ENCODE measurements around the gene MAP3K15. TPM values are rescaled to one million over a fixed set of nuclear protein-coding genes. Genes with fewer than 3 reads are reported as not detected.

The MAP3K15 gene
- polyA plus RNA-seq, 3 donors = not detected

DNA sequence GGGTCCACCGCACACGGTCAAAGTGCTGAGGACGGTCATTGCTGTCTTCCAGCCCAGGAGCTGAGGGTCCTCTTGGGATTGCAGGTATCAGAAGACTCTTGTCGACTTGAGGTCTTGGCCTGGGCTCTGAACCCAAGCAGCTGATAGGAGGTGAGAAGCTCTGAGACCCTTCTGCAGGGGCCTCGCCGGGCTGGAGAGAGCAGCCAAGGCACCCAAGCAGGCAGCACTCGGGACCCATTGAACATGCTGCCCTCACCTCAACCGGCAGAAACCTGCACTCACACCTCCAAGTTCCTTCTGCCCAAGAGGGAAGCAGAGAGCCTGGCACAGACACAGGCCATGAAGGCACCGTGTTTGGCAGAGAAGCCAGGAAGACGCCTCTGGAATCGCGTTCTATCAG, 137.5 kb downstream of the MAP3K15 start:
- Mint-ChIP-seq H3K27ac (no peak overlapping the region), H3K9me3 (peaks cover 0 to 16% (median 3%) of the 10 kb centered on the region in 7 donors), H3K4me1 (peaks cover 13% of the 10 kb centered on the region), H3K4me3 (no peak overlapping the region), H3K27me3 (ENCODE audit: low read depth in 3 of 3) (peaks cover 2 to 7% (median 5%) of the 10 kb centered on the region in 3 donors), H3K36me3 (no peaks in the 10 kb centered on the region)
- H2AFZ ChIP-seq (ENCODE audit: insufficient read depth, low read depth, low read length, poor library complexity, severe bottlenecking) = no peak overlapping the region
- H3K27ac ChIP-seq (ENCODE audit: low read depth in 1 of 2, low read length in 2 of 2) = no peak overlapping the region
- no peaks in the 10 kb centered on the region for H3K36me3 ChIP-seq (replicated peaks in 1 of 2; ENCODE audit: control insufficient read depth in 1 of 2, insufficient read depth in 2 of 2, low read length in 2 of 2)
- WGBS (ENCODE audit: insufficient coverage) = 100% methylated on average over 6 of the region's 12 CpGs
- no peak overlapping the region for H3K4me3 ChIP-seq (replicated peaks in 1 of 3; ENCODE audit: low read depth in 2 of 3, low read length in 3 of 3)
- intact Hi-C loops (cut with micrococcal nuclease) = no loop called here
- TF ChIP-seq, protein P1, sequence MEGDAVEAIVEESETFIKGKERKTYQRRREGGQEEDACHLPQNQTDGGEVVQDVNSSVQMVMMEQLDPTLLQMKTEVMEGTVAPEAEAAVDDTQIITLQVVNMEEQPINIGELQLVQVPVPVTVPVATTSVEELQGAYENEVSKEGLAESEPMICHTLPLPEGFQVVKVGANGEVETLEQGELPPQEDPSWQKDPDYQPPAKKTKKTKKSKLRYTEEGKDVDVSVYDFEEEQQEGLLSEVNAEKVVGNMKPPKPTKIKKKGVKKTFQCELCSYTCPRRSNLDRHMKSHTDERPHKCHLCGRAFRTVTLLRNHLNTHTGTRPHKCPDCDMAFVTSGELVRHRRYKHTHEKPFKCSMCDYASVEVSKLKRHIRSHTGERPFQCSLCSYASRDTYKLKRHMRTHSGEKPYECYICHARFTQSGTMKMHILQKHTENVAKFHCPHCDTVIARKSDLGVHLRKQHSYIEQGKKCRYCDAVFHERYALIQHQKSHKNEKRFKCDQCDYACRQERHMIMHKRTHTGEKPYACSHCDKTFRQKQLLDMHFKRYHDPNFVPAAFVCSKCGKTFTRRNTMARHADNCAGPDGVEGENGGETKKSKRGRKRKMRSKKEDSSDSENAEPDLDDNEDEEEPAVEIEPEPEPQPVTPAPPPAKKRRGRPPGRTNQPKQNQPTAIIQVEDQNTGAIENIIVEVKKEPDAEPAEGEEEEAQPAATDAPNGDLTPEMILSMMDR (IDR thresholded peaks at IDR 0.05) = no peak
- H3K79me2 ChIP-seq (ENCODE audit: insufficient read depth, low read length) = no peaks in the 10 kb centered on the region
- no peaks in the 10 kb centered on the region for H3K9me3 ChIP-seq (replicated peaks in 1 of 2; ENCODE audit: control insufficient read depth in 1 of 2, insufficient read depth in 1 of 2, low read length in 2 of 2)
- DNase-seq = no peak
- H4K20me1 ChIP-seq (ENCODE audit: insufficient read depth, low read length) = no peaks in the 10 kb centered on the region
- H3K4me2 ChIP-seq (replicated peaks; ENCODE audit: extremely low read depth, low read length, poor library complexity, severe bottlenecking) = no peak overlapping the region
- H3K4me1 ChIP-seq (ENCODE audit: control insufficient read depth in 1 of 2, insufficient read depth in 2 of 2, low read length in 2 of 2) = peaks cover 13% of the 10 kb centered on the region in 2 donors
- H3K27me3 ChIP-seq (ENCODE audit: control insufficient read depth in 2 of 2, insufficient read depth in 2 of 2, low read length in 2 of 2) = no peaks in the 10 kb centered on the region
- no peak overlapping the region for H3K9ac ChIP-seq (ENCODE audit: insufficient read depth, low read length, poor library complexity, severe bottlenecking)

DNA sequence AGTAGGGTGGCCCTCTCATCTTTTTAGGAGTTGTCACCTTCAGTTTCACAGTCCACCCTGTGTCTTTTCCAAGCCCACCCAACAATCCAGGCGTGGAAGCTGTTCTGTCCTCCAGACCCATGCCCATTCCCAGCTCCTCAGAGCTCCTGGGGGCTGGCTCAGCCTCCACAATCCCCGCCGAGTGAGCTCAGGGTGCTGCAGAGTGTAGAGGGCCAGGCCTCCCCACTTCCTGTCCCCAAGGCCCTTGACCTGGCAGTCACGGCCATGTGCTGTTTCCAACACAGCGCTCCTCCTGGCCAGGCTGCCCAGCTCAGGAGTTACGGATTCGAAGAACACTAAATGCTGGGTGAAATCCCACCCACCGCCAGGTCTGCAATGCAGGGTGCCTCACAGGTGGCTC, 139.8 kb downstream of the MAP3K15 start:
- Histone ChIP-seq H3K4me3 (replicated peaks in 1 of 3; ENCODE audit: low read depth in 2 of 3, low read length in 3 of 3) (no peak overlapping the region), H3K27me3 (ENCODE audit: control insufficient read depth in 2 of 2, insufficient read depth in 2 of 2, low read length in 2 of 2) (no peaks in the 10 kb centered on the region), H3K79me2 (ENCODE audit: insufficient read depth, low read length) (no peaks in the 10 kb centered on the region), H3K9me3 (replicated peaks in 1 of 2; ENCODE audit: control insufficient read depth in 1 of 2, insufficient read depth in 1 of 2, low read length in 2 of 2) (no peaks in the 10 kb centered on the region), H3K36me3 (replicated peaks in 1 of 2; ENCODE audit: control insufficient read depth in 1 of 2, insufficient read depth in 2 of 2, low read length in 2 of 2) (no peaks in the 10 kb centered on the region), H3K27ac (ENCODE audit: low read depth in 1 of 2, low read length in 2 of 2) (no peak overlapping the region), H3K9ac (ENCODE audit: insufficient read depth, low read length, poor library complexity, severe bottlenecking) (no peak overlapping the region), H3K4me2 (replicated peaks; ENCODE audit: extremely low read depth, low read length, poor library complexity, severe bottlenecking) (no peak overlapping the region), H2AFZ (ENCODE audit: insufficient read depth, low read depth, low read length, poor library complexity, severe bottlenecking) (no peak overlapping the region), H3K4me1 (ENCODE audit: control insufficient read depth in 1 of 2, insufficient read depth in 2 of 2, low read length in 2 of 2) (peaks cover 12 to 16% of the 10 kb centered on the region in 2 donors), H4K20me1 (ENCODE audit: insufficient read depth, low read length) (no peaks in the 10 kb centered on the region)
- Mint-ChIP-seq H3K36me3 (no peaks in the 10 kb centered on the region), H3K9me3 (peaks cover 0 to 16% (median 3%) of the 10 kb centered on the region in 7 donors), H3K27ac (no peak overlapping the region), H3K4me3 (no peak overlapping the region), H3K4me1 (peaks cover 16% of the 10 kb centered on the region), H3K27me3 (ENCODE audit: low read depth in 3 of 3) (peaks cover 0 to 10% (median 7%) of the 10 kb centered on the region in 3 donors)
- TF ChIP-seq, protein P1 (IDR thresholded peaks at IDR 0.05) = no peak
- no peak for DNase-seq
- intact Hi-C loops (cut with micrococcal nuclease) = no loop called here
- 87% methylated on average over 3 of the region's 8 CpGs for WGBS (ENCODE audit: insufficient coverage)

Measured in CD14-positive monocyte (primary cell).